H9 (cell line): ENCODE measurements around the gene MUTYH. TPM values are rescaled to one million over a fixed set of nuclear protein-coding genes. Genes with fewer than 3 reads are reported as not detected.
A peak's percentile ranks its signal among the peaks of the same experiment; 100 is the strongest.

Experiments used
- DNase-seq: peaks from one replicate; pipeline ENCODE4 v3.0.0-alpha.2; 2017
- H2AFZ ChIP-seq: one replicate; pipeline ENCODE4 v1.6.1; 2013; ENCODE audit warnings: mild to moderate bottlenecking, low read length, control low read depth, moderate library complexity
- H2AK5ac ChIP-seq: 2 replicates; pipeline ENCODE4 v1.6.1; 2013; ENCODE audit warnings: low read length, control low read depth, mixed read lengths; ENCODE audit not compliant: insufficient read length
- H2BK120ac ChIP-seq: one replicate; pipeline ENCODE4 v1.6.1; 2013; ENCODE audit warnings: low read depth, mild to moderate bottlenecking, low read length, control low read depth, inconsistent platforms; ENCODE audit not compliant: poor library complexity, severe bottlenecking
- H2BK12ac ChIP-seq: 2 replicates; pipeline ENCODE4 v1.6.1; 2013; ENCODE audit warnings: low read length, control low read depth, mixed read lengths, low read depth; ENCODE audit not compliant: insufficient read length
- H2BK15ac ChIP-seq: 2 replicates; pipeline ENCODE4 v1.6.1; 2013; ENCODE audit warnings: low read depth, low read length, control low read depth
- H2BK20ac ChIP-seq: one replicate; pipeline ENCODE4 v1.6.1; 2013; ENCODE audit warnings: low read depth, mild to moderate bottlenecking, low read length, control low read depth, inconsistent platforms; ENCODE audit not compliant: poor library complexity, severe bottlenecking
- H2BK5ac ChIP-seq: 2 replicates; pipeline ENCODE4 v1.6.1; 2013; ENCODE audit warnings: low read length, control low read depth, mixed read lengths; ENCODE audit not compliant: insufficient read length
- H3K14ac ChIP-seq: 2 replicates; pipeline ENCODE4 v1.6.1; 2013; ENCODE audit warnings: low read length, control low read depth; ENCODE audit not compliant: insufficient read depth
- H3K18ac ChIP-seq: 2 replicates; pipeline ENCODE4 v1.6.1; 2013; ENCODE audit warnings: low read depth, mild to moderate bottlenecking, mixed read lengths, low read length, control low read depth; ENCODE audit not compliant: insufficient read length
- H3K23ac ChIP-seq: 2 replicates; pipeline ENCODE4 v1.6.1; 2013; ENCODE audit warnings: low read length, control low read depth, mixed read lengths, low read depth; ENCODE audit not compliant: insufficient read length
- H3K23me2 ChIP-seq: 2 replicates; pipeline ENCODE4 v1.6.1; 2013; ENCODE audit warnings: low read depth, mild to moderate bottlenecking, mixed read lengths, low read length, control low read depth; ENCODE audit not compliant: insufficient read length, poor library complexity, severe bottlenecking
- H3K27ac ChIP-seq: 2 replicates; pipeline ENCODE4 v1.5.1; 2013; ENCODE audit warnings: low read length, control low read depth, mixed read lengths, low read depth; ENCODE audit not compliant: insufficient read length
- H3K27me3 ChIP-seq: 2 replicates; pipeline ENCODE4 v1.6.1; 2013; ENCODE audit warnings: low read length, control low read depth, inconsistent platforms; ENCODE audit not compliant: insufficient read depth
- H3K4ac ChIP-seq: 2 replicates; pipeline ENCODE4 v1.6.1; 2013; ENCODE audit warnings: low read depth, mild to moderate bottlenecking, control low read depth, inconsistent platforms, low read length, moderate library complexity
- H3K4me1 ChIP-seq: 2 replicates; pipeline ENCODE4 v1.6.1; 2013; ENCODE audit warnings: low read length, control low read depth, inconsistent platforms; ENCODE audit not compliant: insufficient read depth
- H3K4me2 ChIP-seq: 2 replicates; pipeline ENCODE4 v1.6.1; 2013; ENCODE audit warnings: low read length, control low read depth, mixed read lengths; ENCODE audit not compliant: insufficient read length, insufficient read depth
- H3K56ac ChIP-seq: 2 replicates; pipeline ENCODE4 v1.6.1; 2013; ENCODE audit warnings: low read depth, mild to moderate bottlenecking, mixed read lengths, low read length, control low read depth; ENCODE audit not compliant: insufficient read length
- H3K79me1 ChIP-seq: 2 replicates; pipeline ENCODE4 v1.6.1; 2013; ENCODE audit warnings: low read depth, mild to moderate bottlenecking, moderate library complexity, low read length, control low read depth, inconsistent platforms; ENCODE audit not compliant: insufficient read depth, poor library complexity, severe bottlenecking
- H3K79me2 ChIP-seq: 2 replicates; pipeline ENCODE4 v1.6.1; 2013; ENCODE audit warnings: low read length, control low read depth, inconsistent platforms; ENCODE audit not compliant: insufficient read depth
- H3K9ac ChIP-seq: 2 replicates; pipeline ENCODE4 v1.6.1; 2013; ENCODE audit warnings: low read length, control low read depth, mixed read lengths; ENCODE audit not compliant: insufficient read length; ENCODE audit errors: extremely low read depth
- H3K9me3 ChIP-seq: one replicate; pipeline ENCODE4 v1.6.1; 2013; ENCODE audit warnings: low read depth, low read length, inconsistent platforms; ENCODE audit not compliant: control insufficient read depth
- H3T11ph ChIP-seq: one replicate; pipeline ENCODE4 v1.6.1; 2013; ENCODE audit warnings: mild to moderate bottlenecking, low read length, control low read depth, inconsistent platforms
- H4K20me1 ChIP-seq: one replicate; pipeline ENCODE4 v1.6.1; 2013; ENCODE audit not compliant: control insufficient read depth, insufficient read length, insufficient read depth
- H4K5ac ChIP-seq: 2 replicates; pipeline ENCODE4 v1.6.1; 2013; ENCODE audit warnings: low read depth, mild to moderate bottlenecking, mixed read lengths, low read length, control low read depth; ENCODE audit not compliant: insufficient read length
- H4K8ac ChIP-seq: replicated peaks from 2 replicates; pipeline ENCODE4 v1.6.1; 2013; ENCODE audit warnings: low read length, control low read depth, mixed read lengths, low read depth; ENCODE audit not compliant: insufficient read length
- H4K91ac ChIP-seq: 2 replicates; pipeline ENCODE4 v1.6.1; 2013; ENCODE audit warnings: low read depth, mild to moderate bottlenecking, moderate library complexity, mixed read lengths, low read length, control low read depth; ENCODE audit not compliant: insufficient read length
- H3K27ac Mint-ChIP-seq, 3 experiments: 2 replicates in 2 of 3; 3 replicates in 1 of 3; pipeline ENCODE4 v1.8.0; 2020 to 2021; ENCODE audit warnings: mixed read lengths in 3 of 3, mild to moderate bottlenecking in 1 of 3, moderate library complexity in 1 of 3
- H3K27me3 Mint-ChIP-seq: 2 replicates; pipeline ENCODE4 v1.8.0; 2021; ENCODE audit warnings: low read depth, mild to moderate bottlenecking, moderate library complexity, mixed read lengths
- H3K36me3 Mint-ChIP-seq, 3 experiments: 2 replicates in 2 of 3; 3 replicates in 1 of 3; pipeline ENCODE4 v1.8.0; 2020 to 2021; ENCODE audit warnings: low read depth in 3 of 3, mixed read lengths in 3 of 3; ENCODE audit not compliant: insufficient read depth in 1 of 3
- H3K4me1 Mint-ChIP-seq, 2 experiments: 2 replicates each; pipeline ENCODE4 v1.8.0; 2020; ENCODE audit warnings: mixed read lengths in 2 of 2
- H3K4me3 Mint-ChIP-seq, 2 experiments: 2 replicates in 1 of 2; 3 replicates in 1 of 2; pipeline ENCODE4 v1.8.0; 2020 to 2021; ENCODE audit warnings: mild to moderate bottlenecking in 2 of 2, mixed read lengths in 2 of 2, moderate library complexity in 1 of 2
- H3K9me3 Mint-ChIP-seq, 2 experiments: 2 replicates in 1 of 2; 3 replicates in 1 of 2; pipeline ENCODE4 v1.8.0; 2020; ENCODE audit warnings: mild to moderate bottlenecking in 2 of 2, mixed read lengths in 2 of 2, moderate library complexity in 1 of 2
- CTCF ChIP-seq: fragments of 200-600 bp; sonication (generic); conservative IDR thresholded peaks from 3 replicates; pipeline ENCODE4 v1.8.0; 2021; ENCODE audit warnings: antibody characterized with exemption, mild to moderate bottlenecking
- WGBS: extraction: QIAGEN DNeasy Blood & Tissue Kit; methylation state at CpG from one replicate; pipeline ENCODE4 v1.1.7; 2013; ENCODE audit warnings: missing lambda C conversion rate, low lambda C conversion rate, mixed read lengths; ENCODE audit not compliant: insufficient read length; ENCODE audit errors: extremely low coverage; 5-methylcytosine and 5-hydroxymethylcytosine counted together
- total RNA-seq: library from RNA; stranded (reverse); gene quantifications from 2 replicates; pipeline ENCODE4 v1.2.1, GENCODE V29; 2021

The MUTYH gene
- total RNA-seq, 1 experiment from 2014 or later: 52.6 TPM

GRCh38 chr1:45304311-45305081 lies 35.7 kb downstream of the MUTYH start:
- H2BK15ac ChIP-seq: no peak overlapping the region
- Mint-ChIP-seq H3K4me3 (peak overlapping the region; percentile 85 to 88), H3K9me3 (no peaks in the 10 kb centered on the region; a peak in 1 of 5 replicates), H3K4me1 (peaks cover 45 to 47% of the 10 kb centered on the region in 2 experiments), H3K27ac (peak overlapping the region; percentile 90 to 97 (median 96)), H3K27me3 (no peaks in the 10 kb centered on the region), H3K36me3 (no peaks in the 10 kb centered on the region)
- no peaks in the 10 kb centered on the region for H3K27me3 ChIP-seq
- no peak overlapping the region for H3T11ph ChIP-seq
- no peaks in the 10 kb centered on the region for H3K9me3 ChIP-seq
- no peak overlapping the region for H4K5ac ChIP-seq
- no peak overlapping the region for H3K27ac ChIP-seq
- no peaks in the 10 kb centered on the region for H3K79me1 ChIP-seq
- H3K4me2 ChIP-seq: peak overlapping the region; percentile 45
- H2BK20ac ChIP-seq: no peak overlapping the region
- H2AFZ ChIP-seq: no peak overlapping the region
- no peaks in the 10 kb centered on the region for H3K79me2 ChIP-seq
- WGBS: no CpG with 5 or more reads among the region's 15 CpGs
- H3K18ac ChIP-seq: peak overlapping the region; percentile 55
- no peak overlapping the region for H2BK120ac ChIP-seq
- H4K91ac ChIP-seq: no peak overlapping the region
- TF ChIP-seq CTCF: no peak
- H3K4me1 ChIP-seq: peaks cover 12% of the 10 kb centered on the region
- H3K23ac ChIP-seq: no peak overlapping the region
- H3K56ac ChIP-seq: no peak overlapping the region
- H3K14ac ChIP-seq: peak overlapping the region; percentile 81
- no peak overlapping the region for H4K8ac ChIP-seq
- no peak overlapping the region for H2BK5ac ChIP-seq
- no peak overlapping the region for H3K4ac ChIP-seq
- H4K20me1 ChIP-seq: no peaks in the 10 kb centered on the region
- peaks cover 9% of the 10 kb centered on the region for H3K23me2 ChIP-seq
- DNase-seq: no peak
- peak overlapping the region; percentile 81 for H3K9ac ChIP-seq
- H2AK5ac ChIP-seq: no peak overlapping the region
- H2BK12ac ChIP-seq: no peak overlapping the region
